Prostate gland (tissue), 2 donors: Measurements from ENCODE around the gene RTP3.

ENCODE experiments used
- CTCF ChIP-seq, 4 experiments: fragments of 200-600 bp in 2 of 4; fragments of 450-650 bp in 2 of 4; sonication (generic) in 2 of 4; IDR thresholded peaks; 1 replicate in 3 of 4; 2 replicates in 1 of 4; pipeline ENCODE4 v1.5.1; 2016 to 2019; ENCODE audit warnings: antibody characterized with exemption in 4 of 4, mild to moderate bottlenecking in 2 of 4, moderate library complexity in 2 of 4
- POLR2A ChIP-seq: fragments of 450-650 bp; IDR thresholded peaks from one replicate; pipeline ENCODE4 v1.6.1; 2016; ENCODE audit warnings: antibody characterized with exemption, mild to moderate bottlenecking
- POLR2AphosphoS5 ChIP-seq: sonication (generic); formaldehyde crosslinking; IDR thresholded peaks from one replicate; pipeline ENCODE4 v1.6.1; 2017; ENCODE audit warnings: antibody characterized with exemption

- TF ChIP-seq CTCF (IDR thresholded peaks at IDR 0.05) (no peak), POLR2AphosphoS5 (no peak), POLR2A (no peak)
Measured at GRCh38 chr3:46512191-46512749, 14.5 kb downstream of the RTP3 start.
